ENCODE data around the gene DNAH17. TPM values are rescaled to one million over a fixed set of nuclear protein-coding genes. Genes with fewer than 3 reads are reported as not detected.

The DNAH17 gene
- total and polyA plus RNA-seq, 7 donors: 0.04 to 3.5 (median 0.08) TPM

DNA sequence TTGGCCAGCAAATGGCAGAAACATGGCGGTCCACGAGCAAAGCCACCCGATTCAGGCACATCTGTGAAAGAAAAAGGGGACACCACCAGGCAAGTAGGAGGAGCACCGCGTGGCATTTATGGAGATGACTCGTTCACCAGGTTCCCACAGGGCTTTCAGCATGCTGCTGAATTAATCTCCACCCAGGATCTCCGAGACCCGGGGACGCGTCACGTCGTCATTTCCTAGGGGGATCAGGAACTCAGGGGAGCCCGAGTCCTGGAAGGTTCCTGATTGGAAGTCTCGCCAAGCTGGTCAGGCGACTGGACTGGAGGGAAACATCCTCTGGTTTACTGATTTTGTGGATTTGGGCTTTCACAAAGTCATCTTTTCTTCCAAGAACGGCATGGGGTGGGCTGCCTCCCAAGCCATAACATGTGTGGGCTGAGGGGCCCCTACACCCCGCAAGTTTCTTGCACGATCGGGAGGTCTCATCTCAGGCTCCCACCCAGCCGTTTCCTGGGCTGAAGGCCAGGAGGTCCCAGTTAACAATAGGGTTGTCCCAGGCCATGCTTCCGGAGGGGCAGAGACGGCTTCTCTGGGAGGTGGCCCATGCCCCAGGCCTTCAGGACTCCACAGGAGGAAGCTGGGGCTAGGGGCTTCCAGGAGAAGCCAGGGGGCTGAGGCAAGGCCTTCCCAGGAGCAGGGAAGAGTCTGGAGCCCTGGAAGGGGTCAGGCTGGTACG lies 645 bp downstream of the DNAH17 start:
- peak in 1 of 2 donors; percentile 52 for DNase-seq
- WGBS, 3 donors: 61 to 67% (median 62%) methylated on average over 23 of the region's 23 CpGs
- no peaks in the 10 kb centered on the region for H3K4me1 ChIP-seq
- H3K4me3 ChIP-seq: no peak overlapping the region
- H3K27ac ChIP-seq: peak overlapping the region; percentile 23
- intact Hi-C loops (cut with DNase I): no loop called here
- no peaks in the 10 kb centered on the region for H3K9me3 ChIP-seq
- TF ChIP-seq CTCF (IDR thresholded peaks at IDR 0.05): no peak
- no peaks in the 10 kb centered on the region for H3K36me3 ChIP-seq (ENCODE audit: insufficient read depth in 1 of 2, low read depth in 1 of 2)
- H3K27me3 ChIP-seq (ENCODE audit: insufficient read depth in 3 of 3, low read length in 2 of 3): peaks cover 0 to 6% (median 0%) of the 10 kb centered on the region in 3 donors
- peak in 1 of 4 donors; percentile 36 for ATAC-seq

DNA sequence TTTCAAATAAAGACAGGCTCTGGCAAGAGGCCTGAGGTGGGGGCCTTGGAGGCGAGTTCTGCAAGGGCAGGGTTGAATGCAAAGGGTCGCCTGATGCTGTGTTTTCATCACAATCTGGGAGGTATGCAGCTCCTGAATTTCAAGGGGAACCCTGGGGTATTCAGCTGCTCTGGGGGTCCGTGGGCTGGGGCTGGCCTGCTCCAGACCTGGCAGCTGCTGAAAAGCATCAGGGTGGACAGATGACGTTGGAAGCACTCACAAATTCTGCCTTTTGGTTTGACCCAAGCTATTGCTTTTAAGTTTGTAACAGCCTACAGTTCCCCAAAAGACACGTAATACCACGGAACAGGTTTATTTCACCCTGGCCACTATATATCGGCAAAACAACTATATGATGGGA lies 1.3 kb downstream of the DNAH17 start:
- ATAC-seq: no peak
- intact Hi-C loops (cut with DNase I): no loop called here
- Histone ChIP-seq H3K4me3 (no peak overlapping the region), H3K27me3 (ENCODE audit: insufficient read depth in 3 of 3, low read length in 2 of 3) (peaks cover 0 to 6% (median 0%) of the 10 kb centered on the region in 3 donors), H3K9me3 (no peaks in the 10 kb centered on the region), H3K4me1 (no peaks in the 10 kb centered on the region), H3K36me3 (ENCODE audit: insufficient read depth in 1 of 2, low read depth in 1 of 2) (no peaks in the 10 kb centered on the region), H3K27ac (no peak overlapping the region)
- WGBS, 3 donors: 64 to 84% (median 73%) methylated on average over 7 of the region's 7 CpGs
- no peak for TF ChIP-seq CTCF (IDR thresholded peaks at IDR 0.05)
- DNase-seq: peak in 1 of 2 donors; percentile 12

GRCh38 chr17:78575340-78575739 lies 1.9 kb downstream of the DNAH17 start:
- Histone ChIP-seq H3K36me3 (ENCODE audit: insufficient read depth in 1 of 2, low read depth in 1 of 2) (no peaks in the 10 kb centered on the region), H3K4me3 (no peak overlapping the region), H3K27me3 (ENCODE audit: insufficient read depth in 3 of 3, low read length in 2 of 3) (peaks cover 0 to 6% (median 0%) of the 10 kb centered on the region in 3 donors), H3K9me3 (no peaks in the 10 kb centered on the region), H3K27ac (no peak overlapping the region), H3K4me1 (no peaks in the 10 kb centered on the region)
- intact Hi-C loops (cut with DNase I): no loop called here
- TF ChIP-seq CTCF (IDR thresholded peaks at IDR 0.05): no peak
- 58 to 61% (median 58%) methylated on average over 12 of the region's 12 CpGs for WGBS, 3 donors
- DNase-seq: peak in 1 of 2 donors; percentile 30
- no peak for ATAC-seq

DNA sequence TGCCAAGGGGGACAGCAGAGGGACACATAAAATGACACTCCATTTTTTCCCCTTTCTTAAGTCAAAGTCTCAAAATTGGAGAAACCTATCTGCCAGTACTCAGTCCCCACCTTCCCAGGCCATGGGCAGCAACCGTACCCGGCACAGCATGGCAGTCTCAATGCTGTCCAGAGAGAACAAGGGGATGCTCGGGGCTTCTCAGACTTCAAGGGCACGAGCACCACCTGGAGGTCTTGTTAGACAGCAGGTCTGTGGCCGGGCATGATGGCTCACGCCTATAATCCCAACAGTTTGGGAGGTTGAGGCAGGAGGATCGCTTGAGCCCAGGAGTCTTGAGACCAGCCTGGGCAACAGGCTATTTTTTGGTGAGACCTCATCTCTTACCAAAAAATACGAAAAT lies 3.2 kb downstream of the DNAH17 start:
- ATAC-seq (no peak), DNase-seq (peak in 1 of 2 donors; percentile 34)
- intact Hi-C loops (cut with DNase I): no loop called here
- H3K9me3 ChIP-seq: no peaks in the 10 kb centered on the region
- H3K36me3 ChIP-seq (ENCODE audit: insufficient read depth in 1 of 2, low read depth in 1 of 2): no peaks in the 10 kb centered on the region
- TF ChIP-seq CTCF (IDR thresholded peaks at IDR 0.05): no peak
- H3K4me3 ChIP-seq: no peak overlapping the region
- no peak overlapping the region for H3K27ac ChIP-seq
- H3K27me3 ChIP-seq (ENCODE audit: insufficient read depth in 3 of 3, low read length in 2 of 3): peaks cover 0 to 6% (median 0%) of the 10 kb centered on the region in 3 donors
- WGBS, 3 donors: 86 to 94% (median 91%) methylated on average over 8 of the region's 8 CpGs
- no peaks in the 10 kb centered on the region for H3K4me1 ChIP-seq

All from psoas muscle (tissue), 8 donors.